ENCODE data around the gene FMN1. TPM values are rescaled to one million over a fixed set of nuclear protein-coding genes. Genes with fewer than 3 reads are reported as not detected.

FMN1 gene
- total RNA-seq, 4 donors from 2014 or later, result 32.6 to 102 (median 63.0) TPM

DNA sequence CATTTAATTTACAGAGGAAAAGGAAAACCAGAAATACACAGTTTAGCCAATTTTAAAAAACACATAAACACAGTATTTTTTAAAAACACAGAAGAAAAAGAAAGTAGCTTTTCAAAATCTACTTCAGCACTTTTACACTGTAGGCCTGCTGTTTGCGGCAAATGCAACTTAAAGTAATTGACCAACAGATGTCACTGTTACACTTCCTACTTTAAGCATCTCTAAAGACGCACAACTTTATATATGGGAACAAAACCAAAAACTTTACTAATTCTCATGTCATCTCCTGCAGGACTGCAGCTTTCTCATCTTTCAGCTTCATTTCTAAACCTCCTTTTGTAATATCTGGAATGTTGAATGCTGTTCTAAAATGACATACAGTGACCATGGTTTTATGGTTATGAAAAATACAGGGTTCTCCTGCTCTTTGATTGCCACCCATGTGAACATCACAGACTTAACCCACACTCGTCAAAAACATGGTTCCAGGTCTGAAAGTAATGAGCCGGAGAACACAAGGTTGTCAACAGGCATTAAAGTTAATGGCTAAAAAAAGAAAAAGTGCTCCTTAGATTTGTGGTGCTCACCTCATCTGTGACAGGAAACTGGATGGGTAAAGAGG lies 107.9 kb downstream of the FMN1 start:
- intact Hi-C loops (cut with DNase I; ENCODE audit: low total_unique reads), result no loop called here
- in situ Hi-C loops (cut with MboI; ENCODE audit: low pct_ligation_motif_present in 1 of 4, low pct_unique_long_range_greater_than_20kb in 1 of 4, low sequenced_read_pairs in 3 of 4), result loop anchor here in 1 of 4 donors (10.0 kb wide), 1 partner anchor 48 kb away; no protein-coding TSS in a partner anchor
- WGBS, 2 donors (ENCODE audit: low coverage in 1 of 2), result 16 to 26% methylated on average over 4 of the region's 4 CpGs
- no peak overlapping the region for H3K4me3 ChIP-seq
- TF ChIP-seq POLR2A (IDR thresholded peaks at IDR 0.05) (no peak), CTCF (IDR thresholded peaks at IDR 0.05) (peak; percentile 38 to 58 (median 50)), POLR2AphosphoS5 (IDR thresholded peaks at IDR 0.05) (no peak)
- H3K27ac ChIP-seq, result no peak overlapping the region
- H3K27me3 ChIP-seq, result no peaks in the 10 kb centered on the region
- no peaks in the 10 kb centered on the region for H3K9me3 ChIP-seq
- DNase-seq, result no peak
- H3K4me1 ChIP-seq, result peaks cover 0 to 35% (median 22%) of the 10 kb centered on the region in 4 donors
- no peaks in the 10 kb centered on the region for H3K36me3 ChIP-seq

GRCh38 chr15:33084661-33085060 lies 109.9 kb downstream of the FMN1 start:
- in situ Hi-C loops (cut with MboI; ENCODE audit: low pct_ligation_motif_present in 1 of 4, low pct_unique_long_range_greater_than_20kb in 1 of 4, low sequenced_read_pairs in 3 of 4) (loop anchor here in 1 of 4 donors (10.0 kb wide), 1 partner anchor 50 kb away; no protein-coding TSS in a partner anchor), intact Hi-C loops (cut with DNase I; ENCODE audit: low total_unique reads) (no loop called here)
- TF ChIP-seq POLR2AphosphoS5 (IDR thresholded peaks at IDR 0.05) (no peak), EP300 (IDR thresholded peaks at IDR 0.05; ENCODE audit: low read depth) (no peak), CTCF (IDR thresholded peaks at IDR 0.05) (no peak), POLR2A (IDR thresholded peaks at IDR 0.05) (no peak)
- H3K27ac ChIP-seq, result no peak overlapping the region
- no peaks in the 10 kb centered on the region for H3K9me3 ChIP-seq
- peaks cover 0 to 19% (median 11%) of the 10 kb centered on the region in 4 donors for H3K4me1 ChIP-seq
- H3K4me3 ChIP-seq, result no peak overlapping the region
- 82 to 94% methylated on average over 4 of the region's 4 CpGs for WGBS, 2 donors (ENCODE audit: low coverage in 1 of 2)
- no peaks in the 10 kb centered on the region for H3K36me3 ChIP-seq
- H3K27me3 ChIP-seq, result no peaks in the 10 kb centered on the region
- DNase-seq, result no peak

GRCh38 chr15:33083232-33084081 lies 111.1 kb downstream of the FMN1 start:
- Histone ChIP-seq H3K27me3 (no peaks in the 10 kb centered on the region), H3K4me1 (peaks cover 0 to 6% (median 1%) of the 10 kb centered on the region in 4 donors), H3K9me3 (no peaks in the 10 kb centered on the region), H3K4me3 (no peak overlapping the region), H3K36me3 (no peaks in the 10 kb centered on the region), H3K27ac (no peak overlapping the region)
- intact Hi-C loops (cut with DNase I; ENCODE audit: low total_unique reads) (no loop called here), in situ Hi-C loops (cut with MboI; ENCODE audit: low pct_ligation_motif_present in 1 of 4, low pct_unique_long_range_greater_than_20kb in 1 of 4, low sequenced_read_pairs in 3 of 4) (loop anchor here in 1 of 4 donors (10.0 kb wide), 1 partner anchor 51 kb away; no protein-coding TSS in a partner anchor)
- no peak for TF ChIP-seq EP300 (IDR thresholded peaks at IDR 0.05; ENCODE audit: low read depth)
- no peak for TF ChIP-seq POLR2AphosphoS5 (IDR thresholded peaks at IDR 0.05)
- no peak for TF ChIP-seq CTCF (IDR thresholded peaks at IDR 0.05)
- TF ChIP-seq POLR2A (IDR thresholded peaks at IDR 0.05), result no peak
- 54 to 72% methylated on average over 4 to 6 of the region's 6 CpGs for whole genome bisulfite sequencing, 2 donors (ENCODE audit: low coverage in 1 of 2)
- no peak for DNase-seq

DNA sequence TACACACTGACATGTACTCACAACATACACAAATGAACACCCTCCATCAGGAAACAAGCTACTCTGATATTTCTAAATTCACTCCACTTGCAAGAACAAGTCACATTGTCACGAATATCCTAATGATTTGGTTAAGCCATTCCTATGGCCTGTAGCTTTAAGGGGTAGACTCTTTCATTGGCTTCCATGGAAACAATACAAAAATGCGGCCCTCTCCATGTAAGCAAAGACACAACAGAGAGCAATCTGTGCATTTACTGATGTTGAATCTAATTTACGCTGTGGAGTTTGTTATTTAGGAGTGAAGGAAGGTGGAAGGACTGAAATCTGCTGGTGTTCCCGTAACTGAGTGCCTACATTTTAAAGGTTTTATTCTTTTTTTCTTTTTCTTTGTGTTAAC lies 114.5 kb downstream of the FMN1 start:
- no peaks in the 10 kb centered on the region for H3K9me3 ChIP-seq
- WGBS, 2 donors (ENCODE audit: low coverage in 1 of 2), result 75 to 79% methylated on average over 4 of the region's 4 CpGs
- in situ Hi-C loops (cut with MboI; ENCODE audit: low pct_ligation_motif_present in 1 of 4, low pct_unique_long_range_greater_than_20kb in 1 of 4, low sequenced_read_pairs in 3 of 4), result loop anchor here in 1 of 4 donors (10.0 kb wide), 1 partner anchor 55 kb away; no protein-coding TSS in a partner anchor
- H3K4me3 ChIP-seq, result no peak overlapping the region
- H3K36me3 ChIP-seq, result no peaks in the 10 kb centered on the region
- intact Hi-C loops (cut with DNase I; ENCODE audit: low total_unique reads), result no loop called here
- no peak overlapping the region for H3K27ac ChIP-seq
- no peaks in the 10 kb centered on the region for H3K4me1 ChIP-seq
- no peaks in the 10 kb centered on the region for H3K27me3 ChIP-seq
- no peak for TF ChIP-seq POLR2AphosphoS5 (IDR thresholded peaks at IDR 0.05)
- DNase-seq, result no peak

Data from transverse colon (tissue), 4 donors.